HepG2 (cell line): ENCODE data around the gene VEGFA. TPM values are rescaled to one million over a fixed set of nuclear protein-coding genes. Genes with fewer than 3 reads are reported as not detected.

Experiments used
- CHCHD3 ChIP-seq: sonication (generic); formaldehyde crosslinking; IDR thresholded peaks from 2 replicates; pipeline ENCODE4 v1.8.0; 2022; ENCODE audit warnings: mild to moderate bottlenecking, missing genetic modification reagents, moderate library complexity
- CREB1 ChIP-seq, 2 experiments: fragments of 450-650 bp in 1 of 2; IDR thresholded peaks; 2 replicates each; pipeline ENCODE4 v1.6.1; 2016 to 2017; ENCODE audit warnings: control low read depth in 1 of 2, mild to moderate bottlenecking in 1 of 2, missing compliant biosample characterization in 1 of 2, missing genetic modification characterization in 1 of 2
- ELF1 ChIP-seq: sonication (generic); formaldehyde crosslinking; IDR thresholded peaks from 2 replicates; pipeline ENCODE4 v1.4.0; 2020; ENCODE audit warnings: missing genetic modification reagents
- FOXK1 ChIP-seq: sonication (generic); formaldehyde crosslinking; IDR thresholded peaks from 2 replicates; pipeline ENCODE4 v1.4.0; 2020; ENCODE audit warnings: low read depth, missing genetic modification reagents, borderline replicate concordance
- HOXA5 ChIP-seq: sonication (generic); formaldehyde crosslinking; IDR thresholded peaks from 2 replicates; pipeline ENCODE4 v1.4.0; 2020; ENCODE audit warnings: missing genetic modification reagents
- MTA3 ChIP-seq: sonication (generic); formaldehyde crosslinking; IDR thresholded peaks from 2 replicates; pipeline ENCODE4 v1.4.0; 2020; ENCODE audit warnings: missing genetic modification reagents
- PTBP1 ChIP-seq: fragments of 200-400 bp; formaldehyde crosslinking; IDR thresholded peaks from 2 replicates; pipeline ENCODE4 v1.6.1; 2018; ENCODE audit warnings: low read length, low read depth; ENCODE audit not compliant: poor library complexity, severe bottlenecking
- RBM22 ChIP-seq: fragments of 200-400 bp; formaldehyde crosslinking; optimal IDR thresholded peaks from 2 replicates; pipeline ENCODE3; 2017; ENCODE audit warnings: mild to moderate bottlenecking, low read length, moderate library complexity
- RXRA ChIP-seq: sonication (generic); formaldehyde crosslinking; IDR thresholded peaks from 2 replicates; pipeline ENCODE4 v1.5.1; 2020; ENCODE audit warnings: missing genetic modification reagents
- TBP ChIP-seq: sonication (generic); formaldehyde crosslinking; IDR thresholded peaks from 2 replicates; pipeline ENCODE4 v1.5.0; 2020; ENCODE audit warnings: missing genetic modification reagents
- ZNF430 ChIP-seq: sonication (generic); formaldehyde crosslinking; IDR thresholded peaks from 2 replicates; pipeline ENCODE4 v1.9.0; 2021; ENCODE audit warnings: mild to moderate bottlenecking, missing genetic modification reagents
- ZNF724P ChIP-seq: sonication (generic); formaldehyde crosslinking; IDR thresholded peaks from 2 replicates; pipeline ENCODE4 v1.8.0; 2022; ENCODE audit warnings: missing genetic modification reagents, borderline replicate concordance
- ZNF776 ChIP-seq: sonication (generic); formaldehyde crosslinking; IDR thresholded peaks from 2 replicates; pipeline ENCODE4 v1.4.0; 2020; ENCODE audit warnings: mild to moderate bottlenecking, missing genetic modification reagents
- polyA plus RNA-seq, 8 experiments: library from polyadenylated mRNA; depleted of rRNA in 3 of 8; stranded (reverse) in 7 of 8; unstranded in 1 of 8; fragments of >200 nt; fragmentation: Illumina TruSeq in 4 of 8; extraction: Trizol in 4 of 8; gene quantifications; 2 replicates each; pipeline versions ENCODE4 v1.2.1 to v1.2.3, GENCODE V29; 2011 to 2016; ENCODE audit warnings: low read depth in 4 of 8, missing spikeins in 1 of 8, mixed read lengths in 1 of 8; ENCODE audit not compliant: insufficient read depth in 1 of 8
- total RNA-seq, 5 experiments: library from RNA; depleted of rRNA; stranded (reverse); fragments of >200 nt; fragmentation: Illumina TruSeq; extraction: Trizol; gene quantifications; 2 replicates each; pipeline ENCODE4 v1.2.3, GENCODE V29; 2016; ENCODE audit warnings: low read depth in 1 of 5
- TF ChIP-seq, protein P1 (sequence below): sonication (generic); formaldehyde crosslinking; IDR thresholded peaks from 2 replicates; pipeline ENCODE4 v1.8.0; 2022; ENCODE audit warnings: mild to moderate bottlenecking, missing genetic modification reagents, moderate library complexity
- TF ChIP-seq, protein P2 (sequence below): sonication (generic); formaldehyde crosslinking; IDR thresholded peaks from 2 replicates; pipeline ENCODE4 v1.8.1; 2023; ENCODE audit warnings: missing genetic modification reagents, mild to moderate bottlenecking, borderline replicate concordance
- TF ChIP-seq, protein P3 (sequence below): sonication (generic); formaldehyde crosslinking; IDR thresholded peaks from 2 replicates; pipeline ENCODE4 v1.8.1; 2022; ENCODE audit warnings: low read depth, mild to moderate bottlenecking, missing genetic modification reagents
- TF ChIP-seq, protein P4 (sequence below): sonication (generic); formaldehyde crosslinking; IDR thresholded peaks from 2 replicates; pipeline ENCODE4 v1.4.0; 2020; ENCODE audit warnings: mild to moderate bottlenecking, missing genetic modification reagents, borderline replicate concordance
- TF ChIP-seq, protein P5 (sequence below): sonication (generic); formaldehyde crosslinking; IDR thresholded peaks from 2 replicates; pipeline ENCODE4 v1.4.0; 2020; ENCODE audit warnings: mild to moderate bottlenecking, missing genetic modification reagents

Gene VEGFA
- total and polyA plus RNA-seq, 2 of the 13 experiments (the other 11 are each of a cell fraction or from before 2014, with no cell fraction given) = 68.1 to 629 TPM

DNA sequence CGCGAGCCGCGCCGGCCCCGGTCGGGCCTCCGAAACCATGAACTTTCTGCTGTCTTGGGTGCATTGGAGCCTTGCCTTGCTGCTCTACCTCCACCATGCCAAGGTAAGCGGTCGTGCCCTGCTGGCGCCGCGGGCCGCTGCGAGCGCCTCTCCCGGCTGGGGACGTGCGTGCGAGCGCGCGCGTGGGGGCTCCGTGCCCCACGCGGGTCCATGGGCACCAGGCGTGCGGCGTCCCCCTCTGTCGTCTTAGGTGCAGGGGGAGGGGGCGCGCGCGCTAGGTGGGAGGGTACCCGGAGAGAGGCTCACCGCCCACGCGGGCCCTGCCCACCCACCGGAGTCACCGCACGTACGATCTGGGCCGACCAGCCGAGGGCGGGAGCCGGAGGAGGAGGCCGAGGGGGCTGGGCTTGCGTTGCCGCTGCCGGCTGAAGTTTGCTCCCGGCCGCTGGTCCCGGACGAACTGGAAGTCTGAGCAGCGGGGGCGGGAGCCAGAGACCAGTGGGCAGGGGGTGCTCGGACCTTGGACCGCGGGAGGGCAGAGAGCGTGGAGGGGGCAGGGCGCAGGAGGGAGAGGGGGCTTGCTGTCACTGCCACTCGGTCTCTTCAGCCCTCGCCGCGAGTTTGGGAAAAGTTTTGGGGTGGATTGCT, 1.3 kb downstream of the VEGFA start (continued):
- TF ChIP-seq, protein P1, sequence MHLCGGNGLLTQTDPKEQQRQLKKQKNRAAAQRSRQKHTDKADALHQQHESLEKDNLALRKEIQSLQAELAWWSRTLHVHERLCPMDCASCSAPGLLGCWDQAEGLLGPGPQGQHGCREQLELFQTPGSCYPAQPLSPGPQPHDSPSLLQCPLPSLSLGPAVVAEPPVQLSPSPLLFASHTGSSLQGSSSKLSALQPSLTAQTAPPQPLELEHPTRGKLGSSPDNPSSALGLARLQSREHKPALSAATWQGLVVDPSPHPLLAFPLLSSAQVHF = no peak; the same call in 1 of the 2 replicates
- TF ChIP-seq ZNF776 (CRISPR knock-in tag) (no peak; the same call in 1 of the 2 replicates), CHCHD3 (CRISPR knock-in tag) (no peak), PTBP1 (no peak), HOXA5 (CRISPR knock-in tag) (peak; percentile 90; the same call in 1 of the 2 replicates), TBP (no peak; the same call in 1 of the 2 replicates), ELF1 (CRISPR knock-in tag) (no peak), RXRA (CRISPR knock-in tag) (peak; percentile 62; the same call in 1 of the 2 replicates), ZNF724P (CRISPR knock-in tag) (no peak), MTA3 (no peak), CREB1 (IDR thresholded peaks at IDR 0.05) (no peak), CREB1 (CRISPR knock-in tag; IDR thresholded peaks at IDR 0.05) (no peak), ZNF430 (peak; percentile 84; the same call in 1 of the 2 replicates), RBM22 (peak; percentile 85), FOXK1 (CRISPR knock-in tag) (no peak)
- TF ChIP-seq, protein P2, sequence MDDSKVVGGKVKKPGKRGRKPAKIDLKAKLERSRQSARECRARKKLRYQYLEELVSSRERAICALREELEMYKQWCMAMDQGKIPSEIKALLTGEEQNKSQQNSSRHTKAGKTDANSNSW (CRISPR knock-in tag) = no peak
- TF ChIP-seq, protein P3, sequence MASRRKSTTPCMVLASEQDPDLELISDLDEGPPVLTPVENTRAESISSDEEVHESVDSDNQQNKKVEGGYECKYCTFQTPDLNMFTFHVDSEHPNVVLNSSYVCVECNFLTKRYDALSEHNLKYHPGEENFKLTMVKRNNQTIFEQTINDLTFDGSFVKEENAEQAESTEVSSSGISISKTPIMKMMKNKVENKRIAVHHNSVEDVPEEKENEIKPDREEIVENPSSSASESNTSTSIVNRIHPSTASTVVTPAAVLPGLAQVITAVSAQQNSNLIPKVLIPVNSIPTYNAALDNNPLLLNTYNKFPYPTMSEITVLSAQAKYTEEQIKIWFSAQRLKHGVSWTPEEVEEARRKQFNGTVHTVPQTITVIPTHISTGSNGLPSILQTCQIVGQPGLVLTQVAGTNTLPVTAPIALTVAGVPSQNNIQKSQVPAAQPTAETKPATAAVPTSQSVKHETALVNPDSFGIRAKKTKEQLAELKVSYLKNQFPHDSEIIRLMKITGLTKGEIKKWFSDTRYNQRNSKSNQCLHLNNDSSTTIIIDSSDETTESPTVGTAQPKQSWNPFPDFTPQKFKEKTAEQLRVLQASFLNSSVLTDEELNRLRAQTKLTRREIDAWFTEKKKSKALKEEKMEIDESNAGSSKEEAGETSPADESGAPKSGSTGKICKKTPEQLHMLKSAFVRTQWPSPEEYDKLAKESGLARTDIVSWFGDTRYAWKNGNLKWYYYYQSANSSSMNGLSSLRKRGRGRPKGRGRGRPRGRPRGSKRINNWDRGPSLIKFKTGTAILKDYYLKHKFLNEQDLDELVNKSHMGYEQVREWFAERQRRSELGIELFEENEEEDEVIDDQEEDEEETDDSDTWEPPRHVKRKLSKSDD (CRISPR knock-in tag) = no peak
- TF ChIP-seq, protein P4, sequence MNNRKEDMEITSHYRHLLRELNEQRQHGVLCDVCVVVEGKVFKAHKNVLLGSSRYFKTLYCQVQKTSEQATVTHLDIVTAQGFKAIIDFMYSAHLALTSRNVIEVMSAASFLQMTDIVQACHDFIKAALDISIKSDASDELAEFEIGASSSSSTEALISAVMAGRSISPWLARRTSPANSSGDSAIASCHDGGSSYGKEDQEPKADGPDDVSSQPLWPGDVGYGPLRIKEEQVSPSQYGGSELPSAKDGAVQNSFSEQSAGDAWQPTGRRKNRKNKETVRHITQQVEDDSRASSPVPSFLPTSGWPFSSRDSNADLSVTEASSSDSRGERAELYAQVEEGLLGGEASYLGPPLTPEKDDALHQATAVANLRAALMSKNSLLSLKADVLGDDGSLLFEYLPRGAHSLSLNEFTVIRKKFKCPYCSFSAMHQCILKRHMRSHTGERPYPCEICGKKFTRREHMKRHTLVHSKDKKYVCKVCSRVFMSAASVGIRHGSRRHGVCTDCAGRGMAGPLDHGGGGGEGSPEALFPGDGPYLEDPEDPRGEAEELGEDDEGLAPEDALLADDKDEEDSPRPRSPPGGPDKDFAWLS = no peak; the same call in 1 of the 2 replicates
- TF ChIP-seq, protein P5, sequence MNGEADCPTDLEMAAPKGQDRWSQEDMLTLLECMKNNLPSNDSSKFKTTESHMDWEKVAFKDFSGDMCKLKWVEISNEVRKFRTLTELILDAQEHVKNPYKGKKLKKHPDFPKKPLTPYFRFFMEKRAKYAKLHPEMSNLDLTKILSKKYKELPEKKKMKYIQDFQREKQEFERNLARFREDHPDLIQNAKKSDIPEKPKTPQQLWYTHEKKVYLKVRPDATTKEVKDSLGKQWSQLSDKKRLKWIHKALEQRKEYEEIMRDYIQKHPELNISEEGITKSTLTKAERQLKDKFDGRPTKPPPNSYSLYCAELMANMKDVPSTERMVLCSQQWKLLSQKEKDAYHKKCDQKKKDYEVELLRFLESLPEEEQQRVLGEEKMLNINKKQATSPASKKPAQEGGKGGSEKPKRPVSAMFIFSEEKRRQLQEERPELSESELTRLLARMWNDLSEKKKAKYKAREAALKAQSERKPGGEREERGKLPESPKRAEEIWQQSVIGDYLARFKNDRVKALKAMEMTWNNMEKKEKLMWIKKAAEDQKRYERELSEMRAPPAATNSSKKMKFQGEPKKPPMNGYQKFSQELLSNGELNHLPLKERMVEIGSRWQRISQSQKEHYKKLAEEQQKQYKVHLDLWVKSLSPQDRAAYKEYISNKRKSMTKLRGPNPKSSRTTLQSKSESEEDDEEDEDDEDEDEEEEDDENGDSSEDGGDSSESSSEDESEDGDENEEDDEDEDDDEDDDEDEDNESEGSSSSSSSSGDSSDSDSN (CRISPR knock-in tag) = peak; percentile 99
